Activated B cell treated with CpG ODN at 0.5 μM for 24 hours (primary cell): ENCODE data around the gene DAAM1. TPM values are rescaled to one million over a fixed set of nuclear protein-coding genes. Genes with fewer than 3 reads are reported as not detected.

ENCODE experiments used
- ATAC-seq: fragments of 200-7000 bp; cut with Tn5 transposase; one replicate; pipeline ENCODE4 v1.10.0; 2021; ENCODE audit warnings: low read depth, mild to moderate bottlenecking, moderate library complexity
- CTCF ChIA-PET: fragments of 350-600 bp; sonication (Branson Sonifier 250); formaldehyde crosslinking; loops from one replicate; lab custom pipeline; 2021; ENCODE audit warnings: antibody characterized with exemption; lab: Charles Lee
- POLR2A ChIA-PET: fragments of 350-600 bp; sonication (Branson Sonifier 250); formaldehyde crosslinking; loops from one replicate; lab custom pipeline; 2021; ENCODE audit warnings: antibody characterized with exemption; lab: Charles Lee
- DNase-seq: peaks from one replicate; pipeline ENCODE4 v3.0.0; 2022
- H3K27ac Mint-ChIP-seq: one replicate; pipeline ENCODE4 v1.8.0; 2020; ENCODE audit warnings: mixed read lengths
- H3K27me3 Mint-ChIP-seq: one replicate; pipeline ENCODE4 v1.8.0; 2021; ENCODE audit warnings: mixed read lengths
- H3K36me3 Mint-ChIP-seq: one replicate; pipeline ENCODE4 v1.8.0; 2021; ENCODE audit warnings: low read depth, mixed read lengths
- H3K4me1 Mint-ChIP-seq: one replicate; pipeline ENCODE4 v1.8.0; 2021; ENCODE audit warnings: mixed read lengths
- H3K4me3 Mint-ChIP-seq: one replicate; pipeline ENCODE4 v1.8.0; 2020; ENCODE audit warnings: mild to moderate bottlenecking, mixed read lengths
- H3K9me3 Mint-ChIP-seq: one replicate; pipeline ENCODE4 v1.8.0; 2020; ENCODE audit warnings: mixed read lengths
- CTCF ChIP-seq: fragments of 200-600 bp; IDR thresholded peaks from one replicate; pipeline ENCODE4 v1.8.0; 2022; ENCODE audit warnings: antibody characterized with exemption, mild to moderate bottlenecking
- intact Hi-C: fragments of 100-400 bp; cut with micrococcal nuclease; formaldehyde crosslinking; loops from one replicate; pipeline ENCODE4 v1.15.1; 2024
- total RNA-seq: library from RNA; stranded (reverse); gene quantifications from 2 replicates; pipeline ENCODE4 v1.2.3, GENCODE V29; 2022

DAAM1 gene
- total RNA-seq, 1 donor from 2014 or later = 38.7 TPM

GRCh38 chr14:59253527-59253926 is 65.1 kb downstream of the DAAM1 start:
- CTCF ChIA-PET = no interaction called here
- no peak overlapping the region for H3K4me3 Mint-ChIP-seq
- H3K9me3 Mint-ChIP-seq = no peaks in the 10 kb centered on the region
- H3K27ac Mint-ChIP-seq = no peak overlapping the region
- POLR2A ChIA-PET = no interaction called here
- DNase-seq = no peak
- TF ChIP-seq CTCF = no peak
- peaks cover 10% of the 10 kb centered on the region for H3K36me3 Mint-ChIP-seq
- ATAC-seq = peak; percentile 28
- peaks cover 34% of the 10 kb centered on the region for H3K4me1 Mint-ChIP-seq
- intact Hi-C loops = loop anchor here (5.0 kb wide), 1 partner anchor 126 kb away; no protein-coding TSS in a partner anchor
- H3K27me3 Mint-ChIP-seq = no peaks in the 10 kb centered on the region

GRCh38 chr14:59254146-59254910 is 65.9 kb downstream of the DAAM1 start:
- Mint-ChIP-seq H3K4me1 (peaks cover 34% of the 10 kb centered on the region), H3K27ac (no peak overlapping the region), H3K9me3 (no peaks in the 10 kb centered on the region), H3K36me3 (peaks cover 10% of the 10 kb centered on the region), H3K4me3 (no peak overlapping the region), H3K27me3 (no peaks in the 10 kb centered on the region)
- DNase-seq (no peak), ATAC-seq (no peak)
- ChIA-PET POLR2A (no interaction called here), CTCF (no interaction called here)
- TF ChIP-seq CTCF = no peak
- intact Hi-C loops = loop anchor here (2.0 to 5.0 kb wide), 2 partner anchors 20 to 127 kb away; no protein-coding TSS in a partner anchor

GRCh38 chr14:59254911-59255545 is 66.6 kb downstream of the DAAM1 start:
- H3K27ac Mint-ChIP-seq = no peak overlapping the region
- peaks cover 34% of the 10 kb centered on the region for H3K4me1 Mint-ChIP-seq
- ATAC-seq (peak; percentile 25), DNase-seq (no peak)
- no peaks in the 10 kb centered on the region for H3K27me3 Mint-ChIP-seq
- H3K4me3 Mint-ChIP-seq = no peak overlapping the region
- ChIA-PET CTCF (no interaction called here), POLR2A (no interaction called here)
- intact Hi-C loops = loop anchor here (2.0 to 5.0 kb wide), 2 partner anchors 20 to 128 kb away; no protein-coding TSS in a partner anchor
- peaks cover 10% of the 10 kb centered on the region for H3K36me3 Mint-ChIP-seq
- no peak for TF ChIP-seq CTCF
- no peaks in the 10 kb centered on the region for H3K9me3 Mint-ChIP-seq

GRCh38 chr14:59256331-59256730 is 67.9 kb downstream of the DAAM1 start:
- Mint-ChIP-seq H3K36me3 (peaks cover 10% of the 10 kb centered on the region), H3K27ac (no peak overlapping the region), H3K27me3 (no peaks in the 10 kb centered on the region), H3K4me1 (peaks cover 34% of the 10 kb centered on the region), H3K9me3 (no peaks in the 10 kb centered on the region), H3K4me3 (no peak overlapping the region)
- POLR2A ChIA-PET = no interaction called here
- ATAC-seq (no peak), DNase-seq (no peak)
- intact Hi-C loops = no loop called here
- no peak for TF ChIP-seq CTCF
- CTCF ChIA-PET = no interaction called here

- Mint-ChIP-seq H3K27ac (no peak overlapping the region), H3K4me3 (no peak overlapping the region), H3K36me3 (peaks cover 35% of the 10 kb centered on the region), H3K9me3 (no peaks in the 10 kb centered on the region), H3K4me1 (peaks cover 17% of the 10 kb centered on the region), H3K27me3 (no peaks in the 10 kb centered on the region)
- DNase-seq (no peak), ATAC-seq (no peak)
- intact Hi-C loops = no loop called here
- CTCF ChIA-PET = no interaction called here
- POLR2A ChIA-PET = no interaction called here
- no peak for TF ChIP-seq CTCF
Observed at GRCh38 chr14:59261334-59261733, 72.9 kb downstream of the DAAM1 start.
